Activated effector memory CD4-positive, alpha-beta T cell treated with anti-CD3 and anti-CD28 coated beads, Interleukin-2, amount 50 U/mL, for 16 hours (primary cell): ENCODE measurements around the gene UGT2B28.
"Not testable (repeated sequence)": the region's sequence is repeated elsewhere in the genome, so short reads cannot be mapped to it uniquely, and the experiment has no call there.

Experiments used
- DNase-seq: peaks from one replicate; pipeline ENCODE4 v3.0.0-alpha.2; 2020

UGT2B28 gene

DNA sequence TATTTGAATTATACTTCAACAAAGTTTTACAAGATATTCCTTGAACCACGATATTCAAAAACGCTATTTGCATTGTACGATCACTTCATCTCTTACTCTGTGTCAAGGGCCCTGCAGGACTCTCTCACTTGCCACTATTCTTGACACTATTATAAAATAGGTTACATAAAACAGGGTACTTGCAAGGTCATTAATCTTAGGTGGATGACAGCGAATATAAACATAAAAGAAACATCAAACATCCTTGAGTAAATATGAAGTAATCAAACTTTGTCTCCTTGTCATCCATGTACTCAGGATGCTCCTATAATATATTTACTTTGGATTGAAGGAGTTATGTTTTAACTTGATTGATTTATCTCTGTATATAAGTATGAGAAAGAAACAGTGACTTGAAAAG lies at the start of gene UGT2B28:
Gene UGT2B28, plus strand, starts transcription at position 395 of the 400 bp plus-strand sequence. CDS start 26 bp downstream, outside the sequence.
- DNase-seq = not testable (repeated sequence)

DNA sequence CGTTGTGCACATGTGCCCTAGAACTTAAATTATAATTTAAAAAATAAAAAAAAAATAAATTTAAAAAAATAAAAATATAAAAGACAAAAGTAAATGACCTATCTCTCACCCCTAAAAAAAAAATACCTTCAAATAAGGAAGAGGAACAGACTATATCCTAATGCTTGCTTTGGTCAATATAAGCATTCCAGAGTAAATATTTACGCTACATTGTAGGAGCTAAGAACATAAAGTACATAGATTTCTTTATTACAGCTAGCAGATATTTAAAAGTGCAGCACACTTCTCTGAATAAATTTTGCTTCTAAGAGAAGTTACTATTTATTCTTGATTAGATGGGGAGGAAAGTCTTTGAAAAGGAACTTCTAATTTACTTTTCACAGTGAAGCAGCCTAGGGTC lies 41.2 kb upstream of the UGT2B28 start:
- DNase-seq = no peak

DNA sequence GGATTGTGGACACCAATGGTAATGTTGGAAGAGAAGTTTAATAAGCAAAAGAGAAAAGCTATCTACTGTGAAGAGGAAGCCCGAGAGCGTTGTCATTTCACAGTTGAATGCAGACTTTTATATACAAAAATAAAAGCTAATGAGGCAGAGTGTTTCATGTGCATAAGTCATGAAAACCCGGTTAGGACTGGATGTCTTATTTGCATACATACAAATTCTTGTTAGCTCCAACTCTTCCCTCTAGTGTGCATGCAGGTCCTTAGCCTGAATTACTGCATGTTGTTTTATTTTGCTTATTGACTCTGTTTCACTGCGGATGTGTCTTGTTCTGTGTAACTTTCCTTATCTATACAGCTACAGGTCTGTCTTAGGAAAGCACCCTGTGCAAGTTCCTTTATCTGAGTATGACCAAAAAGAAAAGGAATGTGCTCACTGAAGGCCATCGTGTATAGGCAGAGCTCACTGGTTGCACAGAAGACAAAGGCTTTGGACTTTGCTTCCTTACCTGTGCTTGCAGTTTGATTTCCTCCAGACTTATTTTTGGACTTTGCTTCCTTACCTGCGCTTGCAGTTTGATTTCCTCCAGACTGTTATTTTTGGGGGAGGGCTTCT lies 40.6 kb upstream of the UGT2B28 start:
- DNase-seq = no peak

DNA sequence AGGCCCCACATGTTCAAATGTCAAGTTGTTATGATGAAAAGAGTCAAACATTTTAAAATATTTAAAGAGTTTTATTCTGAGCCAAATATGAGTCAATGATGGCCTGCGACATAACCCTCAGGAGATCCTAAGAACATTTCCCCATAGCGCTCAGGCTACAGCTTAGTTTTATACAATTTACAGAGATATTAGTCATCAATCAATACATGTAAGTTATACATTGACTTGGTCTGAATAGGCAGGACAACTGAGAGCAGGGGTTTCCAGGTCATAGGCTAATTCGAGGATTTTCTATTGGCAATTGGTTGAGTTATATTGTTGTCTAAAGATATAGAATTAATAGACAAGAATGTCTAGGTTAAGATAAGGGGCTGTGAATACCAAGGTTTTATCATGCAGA lies 39.5 kb upstream of the UGT2B28 start:
- DNase-seq = not testable (repeated sequence)

DNA sequence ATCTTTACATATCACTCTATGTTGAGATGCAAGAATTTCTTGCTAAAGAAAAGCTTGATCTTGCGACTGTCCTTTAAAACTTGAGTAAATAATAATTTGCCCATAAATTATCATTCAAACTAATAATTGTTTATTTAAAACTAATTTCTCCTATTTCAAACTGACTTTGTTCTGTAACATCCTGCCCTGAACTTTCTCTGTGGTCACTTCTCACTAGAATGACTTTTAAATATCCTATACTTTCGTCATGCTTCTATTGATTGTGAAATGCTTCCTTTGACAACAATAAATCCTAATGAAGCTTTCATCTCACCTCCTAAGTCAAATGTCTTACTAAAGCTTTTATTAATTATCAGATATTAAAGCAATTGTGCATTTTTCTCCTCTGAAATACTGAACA lies 38.5 kb upstream of the UGT2B28 start:
- not testable (repeated sequence) for DNase-seq

DNA sequence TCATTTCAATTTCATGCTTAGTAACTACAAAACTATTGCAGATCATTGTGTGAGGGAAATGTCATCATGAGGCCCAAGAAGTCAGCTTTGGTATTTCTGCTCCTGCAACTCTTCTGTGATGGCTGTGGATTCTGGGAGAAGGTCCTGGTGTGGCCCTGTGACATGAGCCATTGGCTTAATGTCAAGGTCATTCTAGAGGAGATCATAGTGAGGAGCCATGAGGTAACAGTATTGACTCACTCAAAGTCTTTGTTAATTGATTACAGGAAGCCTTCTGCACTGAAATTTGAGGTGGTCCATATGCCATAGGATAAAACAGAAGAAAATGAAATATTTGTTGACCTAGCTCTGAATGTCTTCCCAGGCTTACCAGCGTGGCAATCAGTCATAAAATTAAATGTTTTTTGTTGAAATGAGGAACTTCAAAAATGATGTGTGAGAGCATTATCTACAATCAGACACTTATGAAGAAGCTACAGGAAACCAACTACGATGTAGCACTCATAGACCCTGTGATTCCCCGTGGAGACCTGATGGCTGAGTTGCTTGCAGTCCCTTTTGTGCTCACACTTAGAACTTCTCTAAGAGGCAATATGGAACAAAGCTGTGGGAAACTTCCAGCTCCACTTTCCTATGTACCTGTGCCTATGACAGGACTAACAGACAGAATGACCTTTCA lies 37.6 kb upstream of the UGT2B28 start:
- DNase-seq = not testable (repeated sequence)

DNA sequence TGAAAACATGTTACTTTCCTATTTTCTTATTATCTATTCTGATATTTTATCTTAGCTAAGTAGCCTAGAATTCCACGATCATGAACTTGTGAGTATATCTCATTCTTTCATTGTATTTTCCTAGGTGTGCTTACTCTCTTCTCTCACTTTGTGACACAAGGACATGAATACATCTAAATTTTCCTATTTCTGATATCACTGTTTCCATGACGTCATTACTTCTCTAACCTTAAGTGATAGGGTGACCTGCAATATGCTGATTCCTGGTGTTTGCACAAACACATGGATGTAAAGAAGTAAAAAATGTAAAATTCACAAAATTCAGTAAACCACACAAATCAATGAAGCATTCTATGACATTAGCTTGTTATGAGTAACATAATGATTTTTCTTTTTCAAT lies 29.4 kb upstream of the UGT2B28 start:
- DNase-seq = not testable (repeated sequence)

DNA sequence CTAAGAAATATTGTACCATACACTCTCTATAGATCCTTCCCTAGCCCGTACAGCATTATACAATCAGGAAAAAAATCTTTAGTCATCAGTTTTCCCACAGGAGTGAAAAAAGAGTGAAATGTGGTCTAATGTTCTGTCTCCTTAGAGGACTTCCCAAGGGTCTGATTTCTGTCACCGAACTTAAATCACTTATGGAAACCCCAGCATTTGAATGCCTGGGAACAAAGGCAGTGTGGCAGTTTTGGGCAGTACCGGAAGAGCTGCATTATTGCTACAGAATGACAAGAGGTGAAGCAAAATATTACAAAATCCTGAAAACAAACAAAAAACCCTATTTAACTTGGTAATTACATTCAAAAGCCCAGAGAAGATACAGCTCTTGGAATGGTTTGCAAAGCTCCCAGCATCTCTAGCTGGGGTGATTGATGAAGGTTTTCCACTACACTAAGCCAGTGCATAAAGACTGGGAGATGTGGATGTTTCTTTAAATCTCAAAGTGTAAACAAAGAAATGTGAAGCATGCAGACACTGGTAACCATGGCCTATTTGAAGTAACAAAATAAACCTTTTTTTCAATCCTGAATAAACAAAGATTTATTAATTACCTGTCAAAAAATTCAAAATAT lies 27.0 kb upstream of the UGT2B28 start:
- not testable (repeated sequence) for DNase-seq

DNA sequence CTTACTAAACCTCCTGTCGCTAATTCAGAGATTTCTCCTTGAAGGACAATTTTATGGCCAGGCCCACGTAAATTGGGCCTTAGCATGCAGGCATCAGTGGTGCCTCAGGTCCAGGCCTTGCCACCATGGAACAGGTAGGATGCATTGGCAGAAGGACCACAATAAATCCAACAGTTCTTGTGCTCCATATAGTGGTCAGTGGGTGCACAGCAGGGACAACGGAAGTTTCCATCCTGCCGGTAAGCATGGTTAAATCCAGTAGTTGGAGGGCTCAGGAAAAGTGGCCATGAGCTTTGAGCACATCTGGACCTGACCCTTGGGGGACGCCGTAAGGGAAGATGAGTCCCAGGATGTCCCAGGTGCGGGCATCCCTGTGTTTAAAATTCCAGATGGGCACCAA lies 11.7 kb upstream of the UGT2B28 start:
- DNase-seq = not testable (repeated sequence)

DNA sequence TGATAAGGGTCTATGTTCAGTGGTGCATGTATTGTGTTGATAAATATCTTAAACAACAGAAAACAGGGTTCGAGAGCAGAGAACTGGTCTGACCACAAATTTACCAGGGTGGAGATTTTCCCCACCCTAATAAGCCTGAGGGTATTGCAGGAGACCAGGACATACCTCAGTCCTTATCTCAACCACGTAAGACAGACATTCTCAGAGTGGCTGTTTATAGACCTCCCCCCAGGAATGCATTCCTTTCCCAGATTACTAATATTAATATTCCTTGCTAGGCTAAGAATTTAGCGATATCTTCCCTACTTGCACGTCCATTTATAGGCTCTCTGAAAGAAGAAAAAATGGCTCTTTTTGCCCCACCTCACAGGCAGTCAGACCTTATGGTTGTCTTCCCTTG lies 16.1 kb downstream of the UGT2B28 start:
- DNase-seq = not testable (repeated sequence)

DNA sequence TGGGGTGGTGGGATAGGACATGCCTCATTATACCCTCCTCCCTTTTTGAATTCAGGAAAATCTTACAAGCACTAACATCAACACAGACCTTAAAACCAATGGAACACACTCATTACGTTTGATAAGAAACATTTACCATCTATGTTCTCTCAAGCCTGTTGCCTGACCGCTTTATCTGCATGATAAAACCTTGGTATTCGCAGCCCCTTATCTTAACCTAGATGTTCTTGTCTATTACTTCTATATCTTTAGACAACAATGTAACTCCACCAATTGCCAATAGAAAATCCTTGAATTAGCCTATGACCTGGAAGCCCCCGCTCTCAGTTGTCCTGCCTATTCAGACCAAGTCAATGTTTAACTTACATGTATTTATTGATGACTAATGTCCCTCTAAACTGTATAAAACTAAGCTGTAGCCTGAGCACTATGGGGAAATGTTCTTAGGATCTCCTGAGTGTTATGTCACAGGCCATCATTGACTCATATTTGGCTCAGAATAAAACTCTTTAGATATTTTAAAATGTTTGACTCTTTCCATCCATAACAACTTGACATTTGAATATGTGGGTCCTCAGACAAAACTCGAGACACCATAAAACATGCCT lies 28.3 kb downstream of the UGT2B28 start:
- not testable (repeated sequence) for DNase-seq

DNA sequence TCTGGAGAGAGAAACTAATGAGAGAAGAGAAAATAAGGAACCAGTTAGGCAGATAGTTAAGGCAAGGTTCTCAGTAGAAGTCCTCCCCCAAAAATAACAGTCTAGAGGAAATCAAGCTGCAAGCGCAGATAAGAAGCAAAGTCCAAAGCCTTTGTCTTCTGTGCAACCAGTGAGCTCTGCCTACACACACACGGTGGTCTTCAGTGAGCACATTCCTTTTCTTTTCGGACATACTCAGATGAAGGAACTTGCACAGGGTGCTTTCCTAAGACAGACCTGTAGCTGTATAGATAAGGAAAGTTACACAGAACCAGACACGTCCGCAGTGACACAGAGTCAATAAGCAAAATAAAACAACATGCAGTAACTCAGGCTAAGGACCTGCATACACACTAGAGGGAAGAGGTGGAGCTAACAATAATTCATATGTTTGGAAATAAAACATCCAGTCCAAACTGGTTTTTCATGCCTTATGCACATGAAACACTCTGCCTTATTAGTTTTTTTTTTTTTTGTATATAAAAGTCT lies 29.3 kb downstream of the UGT2B28 start:
- DNase-seq = not testable (repeated sequence)

DNA sequence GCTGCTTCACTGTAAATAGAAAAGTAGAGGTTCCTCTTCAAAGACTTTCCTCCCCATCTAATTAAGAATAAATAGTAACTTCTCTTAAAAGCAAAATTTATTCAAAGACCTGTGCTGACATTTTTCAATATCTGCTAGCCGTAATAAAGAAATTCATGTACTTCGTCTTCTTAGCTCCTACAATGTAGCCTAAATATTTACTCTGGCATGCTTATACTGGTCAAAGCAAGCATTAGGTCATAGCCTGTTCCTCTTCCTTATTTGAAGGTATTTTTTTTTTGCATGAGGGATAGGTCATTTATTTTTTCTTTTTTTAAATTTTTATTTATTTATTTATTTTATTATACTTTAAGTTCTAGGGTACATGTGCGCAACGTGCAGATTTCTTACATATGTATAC lies 30.0 kb downstream of the UGT2B28 start:
- DNase-seq = not testable (repeated sequence)

DNA sequence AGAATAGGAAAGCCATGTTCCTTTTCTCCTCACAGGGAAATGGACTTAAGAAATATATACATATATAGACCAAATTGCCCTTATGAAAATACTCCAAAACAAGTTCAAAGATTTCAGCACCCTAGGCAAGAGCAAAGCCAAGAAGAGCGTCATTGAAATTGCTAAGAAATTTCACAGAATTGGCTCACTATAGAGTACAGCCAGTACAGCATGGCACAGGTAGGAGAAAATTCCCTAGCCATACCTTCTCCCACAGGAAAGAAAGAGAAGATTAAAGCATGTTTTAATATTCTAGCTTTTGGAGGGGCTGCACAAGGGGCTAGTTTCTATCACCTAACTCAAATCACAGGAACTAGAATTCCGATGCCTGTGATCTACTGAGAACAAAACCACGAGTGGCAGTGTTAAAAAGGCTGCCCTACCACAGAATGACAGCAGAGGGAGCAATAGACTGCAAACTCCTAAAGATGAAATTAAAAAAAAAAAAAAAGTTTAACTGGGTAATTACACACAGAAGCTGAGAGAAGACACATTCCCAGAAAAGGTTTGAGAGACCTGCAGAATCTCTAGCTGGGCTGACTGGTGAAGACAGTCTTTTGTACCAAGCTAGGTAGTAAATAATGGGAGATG lies 37.5 kb downstream of the UGT2B28 start:
- DNase-seq = not testable (repeated sequence)

DNA sequence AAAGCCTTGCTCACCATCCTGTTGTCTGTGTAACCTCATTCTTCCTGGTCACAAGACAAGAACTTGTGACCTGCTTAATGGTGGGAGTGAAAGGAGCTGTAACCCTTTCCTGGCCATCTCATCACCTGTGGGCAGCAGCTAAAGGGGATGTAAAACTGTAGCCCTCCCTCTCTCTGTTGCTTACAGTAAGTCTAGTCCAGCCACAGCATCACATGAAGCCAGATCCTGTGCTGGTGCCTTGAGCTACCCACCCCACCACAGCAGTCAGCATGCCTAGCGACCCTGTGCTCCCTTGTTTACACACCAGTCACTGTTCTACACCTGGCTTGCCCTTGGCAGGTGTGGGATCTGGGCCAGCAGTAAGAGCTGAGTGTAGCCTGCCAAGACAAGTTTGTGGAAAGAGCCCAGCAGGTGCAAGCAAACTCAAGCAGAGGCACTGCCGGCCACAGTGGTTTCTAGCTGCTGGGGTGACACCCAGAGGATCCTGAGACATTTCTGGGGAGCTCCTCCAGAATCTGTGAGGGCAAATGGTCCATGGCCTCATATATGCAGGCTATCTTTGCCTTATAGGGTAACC lies 41.0 kb downstream of the UGT2B28 start:
- no peak for DNase-seq

DNA sequence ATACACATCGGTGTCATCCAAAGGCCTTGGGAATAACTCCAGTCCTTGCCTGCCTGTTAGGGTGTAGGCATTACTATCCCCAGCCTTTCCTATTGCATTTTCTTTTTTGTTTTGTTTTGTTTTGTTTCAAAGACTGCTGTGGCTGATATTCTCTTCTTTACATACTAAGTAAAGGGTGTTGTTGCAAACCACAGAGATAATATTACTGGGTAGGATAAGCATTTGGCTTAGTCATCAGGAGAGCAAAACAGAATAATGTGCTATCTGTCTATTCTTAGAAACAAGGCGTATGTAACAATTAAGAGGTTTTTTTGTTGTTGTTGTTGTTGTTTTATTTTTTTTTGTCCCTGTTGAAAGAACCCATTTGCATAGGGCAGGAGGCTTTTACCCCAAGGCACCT lies 41.8 kb downstream of the UGT2B28 start:
- DNase-seq = no peak

DNA sequence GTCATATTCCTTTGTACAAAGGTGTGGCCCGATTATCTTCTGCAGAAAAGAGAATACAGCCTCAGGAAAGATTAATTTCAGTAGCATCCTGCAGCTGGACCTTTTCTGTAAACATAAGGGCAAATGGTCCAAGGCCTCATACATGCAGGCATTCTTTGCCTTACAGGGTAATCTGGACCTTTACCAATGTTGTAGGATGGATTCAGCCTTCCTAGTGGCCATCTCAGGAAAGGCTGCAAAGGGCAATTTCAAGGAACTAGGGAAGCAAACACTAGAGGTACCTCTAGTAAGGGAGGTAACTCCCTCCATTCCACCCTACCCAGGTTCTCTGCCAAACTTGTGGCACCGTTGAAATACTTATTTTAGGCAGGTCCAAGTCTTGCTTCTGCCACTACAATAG lies 43.0 kb downstream of the UGT2B28 start:
- DNase-seq = no peak

DNA sequence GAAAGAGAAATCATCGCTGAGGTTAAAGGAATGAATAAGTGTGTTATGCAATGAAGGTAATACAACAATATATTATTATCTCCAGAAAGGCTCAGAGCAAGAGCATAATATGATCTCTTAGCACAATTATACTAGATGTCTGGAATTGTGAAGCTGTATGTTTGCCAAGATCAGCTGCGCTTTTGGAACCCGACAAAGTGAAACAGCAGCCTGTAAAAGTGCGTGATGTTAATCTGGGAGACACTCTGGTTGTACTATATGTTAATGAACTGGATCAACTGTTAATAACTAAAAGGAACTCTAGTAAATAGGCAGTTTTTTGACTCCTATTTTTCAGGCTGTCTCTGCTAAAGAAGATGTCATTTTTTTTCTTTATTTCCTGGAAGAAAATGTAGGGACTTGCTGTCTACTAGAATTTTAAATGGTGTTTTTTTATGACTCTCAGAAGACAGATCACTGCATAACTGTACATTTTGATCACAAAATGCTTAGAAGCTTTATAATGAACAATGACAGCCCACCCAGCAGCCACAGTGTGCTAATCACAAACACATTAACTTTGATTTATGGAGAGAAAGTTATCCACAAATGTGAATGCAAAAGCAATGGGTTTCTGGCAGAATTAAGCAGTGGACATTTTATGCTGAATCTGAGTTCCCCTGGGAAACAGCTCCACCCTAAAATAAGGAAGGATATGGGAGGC lies 50.2 kb downstream of the UGT2B28 start:
- DNase-seq = no peak

DNA sequence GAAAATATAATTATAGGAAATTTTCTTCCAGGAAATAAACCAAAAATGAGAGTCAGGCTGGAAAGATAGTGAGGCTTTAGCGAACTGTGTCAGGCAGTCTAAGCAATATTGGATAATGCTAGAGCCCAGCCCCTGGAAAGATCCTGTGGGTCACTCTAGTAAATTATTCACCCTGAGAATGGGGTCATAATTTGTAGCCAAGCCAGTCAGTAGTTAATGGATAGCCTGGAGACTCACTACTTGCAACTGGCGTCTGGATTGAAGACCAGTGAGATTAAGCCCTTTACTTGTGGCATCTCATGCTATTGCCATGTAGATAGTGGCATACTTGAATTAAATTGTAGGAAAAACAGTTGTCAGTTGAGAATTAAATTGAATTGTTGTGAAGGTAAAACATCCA lies 51.0 kb downstream of the UGT2B28 start:
- DNase-seq = not testable (repeated sequence)

DNA sequence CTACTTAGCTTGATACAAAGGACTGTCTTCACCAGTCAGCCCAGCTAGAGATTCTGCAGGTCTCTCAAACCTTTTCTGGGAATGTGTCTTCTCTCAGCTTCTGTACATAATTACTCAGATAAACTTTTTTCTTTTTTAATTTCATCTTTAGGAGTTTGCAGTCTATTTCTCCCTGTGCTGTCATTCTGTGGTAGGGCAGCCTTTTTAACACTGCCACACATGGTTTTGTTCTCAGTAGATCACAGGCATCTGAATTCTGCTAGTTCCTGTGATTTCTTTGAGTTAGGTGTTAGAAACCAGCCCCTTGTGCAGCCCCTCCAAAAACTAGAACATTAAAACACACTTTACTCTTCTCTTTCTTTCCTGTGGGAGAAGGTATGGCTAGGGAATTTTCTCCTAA lies 55.2 kb downstream of the UGT2B28 start:
- not testable (repeated sequence) for DNase-seq

DNA sequence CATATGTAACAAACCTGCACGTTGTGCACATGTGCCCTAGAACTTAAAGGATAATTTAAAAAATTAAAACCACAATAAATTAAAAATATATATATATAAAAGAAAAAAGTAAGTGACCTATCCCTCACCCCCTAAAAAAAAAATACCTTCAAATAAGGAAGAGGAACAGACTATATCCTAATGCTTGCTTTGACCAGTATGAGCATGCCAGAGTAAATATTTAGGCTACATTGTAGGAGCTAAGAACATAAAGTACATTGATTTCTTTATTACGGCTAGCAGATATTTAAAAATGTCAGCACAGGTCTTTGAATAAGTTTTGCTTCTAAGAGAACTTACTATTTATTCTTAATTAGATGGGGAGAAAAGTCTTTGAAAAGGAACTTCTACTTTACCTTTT lies 62.8 kb downstream of the UGT2B28 start:
- DNase-seq = not testable (repeated sequence)
